ENCODE data around the gene JAZF1. TPM values are rescaled to one million over a fixed set of nuclear protein-coding genes. Genes with fewer than 3 reads are reported as not detected.

Gene JAZF1
- total RNA-seq, 1 donor from 2014 or later: 2.8 TPM

GRCh38 chr7:27971171-27971812, 209.3 kb downstream of the JAZF1 start:
- DNase-seq (ENCODE audit: low read depth in 2 of 2): no peak

GRCh38 chr7:27970350-27970749, 210.2 kb downstream of the JAZF1 start:
- no peak for DNase-seq (ENCODE audit: low read depth in 2 of 2)

GRCh38 chr7:27969346-27969745, 211.2 kb downstream of the JAZF1 start:
- DNase-seq (ENCODE audit: low read depth in 2 of 2): no peak

GRCh38 chr7:27967639-27968038, 213.0 kb downstream of the JAZF1 start:
- DNase-seq (ENCODE audit: low read depth in 2 of 2): no peak

- no peak for DNase-seq (ENCODE audit: low read depth in 2 of 2)
Measured at GRCh38 chr7:27966219-27966780, 214.3 kb downstream of the JAZF1 start.

GRCh38 chr7:27965650-27966049, 214.9 kb downstream of the JAZF1 start:
- no peak for DNase-seq (ENCODE audit: low read depth in 2 of 2)

GRCh38 chr7:27964820-27965219, 215.8 kb downstream of the JAZF1 start:
- no peak for DNase-seq (ENCODE audit: low read depth in 2 of 2)

- no peak for DNase-seq (ENCODE audit: low read depth in 2 of 2)
Measured at GRCh38 chr7:27963056-27963455, 217.5 kb downstream of the JAZF1 start.

- DNase-seq (ENCODE audit: low read depth in 2 of 2): no peak
Measured at GRCh38 chr7:27962273-27962672, 218.3 kb downstream of the JAZF1 start.

- DNase-seq (ENCODE audit: low read depth in 2 of 2): peak in 1 of 2 donors; percentile 6
Measured at GRCh38 chr7:27961255-27961654, 219.3 kb downstream of the JAZF1 start.

GRCh38 chr7:27960415-27960814, 220.2 kb downstream of the JAZF1 start:
- no peak for DNase-seq (ENCODE audit: low read depth in 2 of 2)

GRCh38 chr7:27958933-27959548, 221.6 kb downstream of the JAZF1 start:
- no peak for DNase-seq (ENCODE audit: low read depth in 2 of 2)

GRCh38 chr7:27955596-27955995, 225.0 kb downstream of the JAZF1 start:
- no peak for DNase-seq (ENCODE audit: low read depth in 2 of 2)

- no peak for DNase-seq (ENCODE audit: low read depth in 2 of 2)
Measured at GRCh38 chr7:27955011-27955410, 225.6 kb downstream of the JAZF1 start.

- DNase-seq (ENCODE audit: low read depth in 2 of 2): no peak
Measured at GRCh38 chr7:27953777-27954176, 226.8 kb downstream of the JAZF1 start.

GRCh38 chr7:27953361-27953760, 227.2 kb downstream of the JAZF1 start:
- DNase-seq (ENCODE audit: low read depth in 2 of 2): no peak

- no peak for DNase-seq (ENCODE audit: low read depth in 2 of 2)
Measured at GRCh38 chr7:27952456-27953285, 227.9 kb downstream of the JAZF1 start.

GRCh38 chr7:27950123-27950522, 230.5 kb downstream of the JAZF1 start:
- DNase-seq (ENCODE audit: low read depth in 2 of 2): no peak

- no peak for DNase-seq (ENCODE audit: low read depth in 2 of 2)
Measured at GRCh38 chr7:27948861-27949260, 231.7 kb downstream of the JAZF1 start.

- no peak for DNase-seq (ENCODE audit: low read depth in 2 of 2)
Measured at GRCh38 chr7:27947586-27948278, 232.9 kb downstream of the JAZF1 start.

- DNase-seq (ENCODE audit: low read depth in 2 of 2): no peak
Measured at GRCh38 chr7:27946351-27946750, 234.2 kb downstream of the JAZF1 start.
